ENCODE measurements around the gene ADAM8.

- TF ChIP-seq, protein P1, sequence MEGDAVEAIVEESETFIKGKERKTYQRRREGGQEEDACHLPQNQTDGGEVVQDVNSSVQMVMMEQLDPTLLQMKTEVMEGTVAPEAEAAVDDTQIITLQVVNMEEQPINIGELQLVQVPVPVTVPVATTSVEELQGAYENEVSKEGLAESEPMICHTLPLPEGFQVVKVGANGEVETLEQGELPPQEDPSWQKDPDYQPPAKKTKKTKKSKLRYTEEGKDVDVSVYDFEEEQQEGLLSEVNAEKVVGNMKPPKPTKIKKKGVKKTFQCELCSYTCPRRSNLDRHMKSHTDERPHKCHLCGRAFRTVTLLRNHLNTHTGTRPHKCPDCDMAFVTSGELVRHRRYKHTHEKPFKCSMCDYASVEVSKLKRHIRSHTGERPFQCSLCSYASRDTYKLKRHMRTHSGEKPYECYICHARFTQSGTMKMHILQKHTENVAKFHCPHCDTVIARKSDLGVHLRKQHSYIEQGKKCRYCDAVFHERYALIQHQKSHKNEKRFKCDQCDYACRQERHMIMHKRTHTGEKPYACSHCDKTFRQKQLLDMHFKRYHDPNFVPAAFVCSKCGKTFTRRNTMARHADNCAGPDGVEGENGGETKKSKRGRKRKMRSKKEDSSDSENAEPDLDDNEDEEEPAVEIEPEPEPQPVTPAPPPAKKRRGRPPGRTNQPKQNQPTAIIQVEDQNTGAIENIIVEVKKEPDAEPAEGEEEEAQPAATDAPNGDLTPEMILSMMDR (IDR thresholded peaks at IDR 0.05), result no peak
- no peak for TF ChIP-seq POLR2AphosphoS5 (IDR thresholded peaks at IDR 0.05; ENCODE audit: low read depth, low read length)
Observed at GRCh38 chr10:133224076-133224475, 52.6 kb downstream of the ADAM8 start.
